GM18868 (cell line): ENCODE data around the gene PYGM.

Source experiments
- ATAC-seq: cut with Tn5 transposase; IDR thresholded peaks from one replicate; pipeline ENCODE4 v1.9.1; 2021; ENCODE audit warnings: mild to moderate bottlenecking, moderate library complexity; ENCODE audit not compliant: unreplicated experiment

Gene PYGM

GRCh38 chr11:64759722-64760719 lies at the start of gene PYGM:
Gene PYGM, minus strand, starts transcription at chr11:64759974. Its CDS starts 76 bp downstream, at chr11:64759898.
- ATAC-seq: no peak

GRCh38 chr11:64805481-64805880 lies 45.7 kb upstream of the PYGM start:
- ATAC-seq: no peak

GRCh38 chr11:64804346-64805210 lies 44.8 kb upstream of the PYGM start:
- ATAC-seq: no peak

- ATAC-seq: no peak
These were observed 44.1 kb upstream of the PYGM start for GRCh38 chr11:64803846-64804345.

- peak; percentile 63 for ATAC-seq
These were observed 43.5 kb upstream of the PYGM start, which contains the start of gene MAP4K2 for GRCh38 chr11:64803158-64803845. Gene MAP4K2, minus strand, starts transcription at chr11:64803214. Its CDS starts 65 bp downstream, at chr11:64803149.

- ATAC-seq: peak; percentile 20
These were observed 42.8 kb upstream of the PYGM start for GRCh38 chr11:64802370-64803157.

GRCh38 chr11:64801561-64802369 lies 42.0 kb upstream of the PYGM start:
- ATAC-seq: no peak

GRCh38 chr11:64801158-64801464 lies 41.3 kb upstream of the PYGM start:
- no peak for ATAC-seq

GRCh38 chr11:64800303-64801157 lies 40.8 kb upstream of the PYGM start:
- ATAC-seq: no peak

GRCh38 chr11:64799623-64800302 lies 40.0 kb upstream of the PYGM start:
- no peak for ATAC-seq

GRCh38 chr11:64799256-64799622 lies 39.5 kb upstream of the PYGM start:
- ATAC-seq: no peak

GRCh38 chr11:64796757-64797541 lies 37.2 kb upstream of the PYGM start:
- no peak for ATAC-seq

GRCh38 chr11:64796047-64796756 lies 36.4 kb upstream of the PYGM start:
- no peak for ATAC-seq

GRCh38 chr11:64794526-64794925 lies 34.8 kb upstream of the PYGM start:
- ATAC-seq: no peak

- no peak for ATAC-seq
These were observed 33.7 kb upstream of the PYGM start for GRCh38 chr11:64793271-64794160.
